HUES6 (cell line): ENCODE data around the gene NUDT4B.
"Not testable (repeated sequence)": the region's sequence is repeated elsewhere in the genome, so short reads cannot be mapped to it uniquely, and the experiment has no call there.

Experiments used
- H3K27ac ChIP-seq: 2 replicates; pipeline ENCODE4 v1.7.0; 2013; ENCODE audit warnings: low read depth, mild to moderate bottlenecking, low read length, inconsistent platforms
- H3K27me3 ChIP-seq: 2 replicates; pipeline ENCODE4 v1.6.1; 2013; ENCODE audit warnings: low read length; ENCODE audit not compliant: control insufficient read depth, insufficient read depth
- H3K36me3 ChIP-seq: 2 replicates; pipeline ENCODE4 v1.6.1; 2013; ENCODE audit warnings: low read length; ENCODE audit not compliant: control insufficient read depth, insufficient read depth
- H3K4me1 ChIP-seq: 2 replicates; pipeline ENCODE4 v1.6.1; 2013; ENCODE audit warnings: low read length; ENCODE audit not compliant: control insufficient read depth, insufficient read depth
- H3K4me3 ChIP-seq: 2 replicates; pipeline ENCODE4 v1.5.1; 2013; ENCODE audit warnings: low read depth, low read length
- H3K9ac ChIP-seq: one replicate; pipeline ENCODE4 v1.6.1; 2013; ENCODE audit warnings: mild to moderate bottlenecking, low read length
- H3K9me3 ChIP-seq: 2 replicates; pipeline ENCODE4 v1.6.1; 2013; ENCODE audit warnings: low read depth, low read length; ENCODE audit not compliant: control insufficient read depth, insufficient read depth

NUDT4B gene

GRCh38 chr1:148748563-148749334 is at the start of gene NUDT4B:
NUDT4B (plus strand) TSS chr1:148748774; CDS start chr1:148748953, 179 bp downstream.
- not testable (repeated sequence) for H3K36me3 ChIP-seq, H3K9ac ChIP-seq, H3K27ac ChIP-seq, H3K9me3 ChIP-seq, H3K4me1 ChIP-seq, H3K27me3 ChIP-seq, H3K4me3 ChIP-seq

DNA sequence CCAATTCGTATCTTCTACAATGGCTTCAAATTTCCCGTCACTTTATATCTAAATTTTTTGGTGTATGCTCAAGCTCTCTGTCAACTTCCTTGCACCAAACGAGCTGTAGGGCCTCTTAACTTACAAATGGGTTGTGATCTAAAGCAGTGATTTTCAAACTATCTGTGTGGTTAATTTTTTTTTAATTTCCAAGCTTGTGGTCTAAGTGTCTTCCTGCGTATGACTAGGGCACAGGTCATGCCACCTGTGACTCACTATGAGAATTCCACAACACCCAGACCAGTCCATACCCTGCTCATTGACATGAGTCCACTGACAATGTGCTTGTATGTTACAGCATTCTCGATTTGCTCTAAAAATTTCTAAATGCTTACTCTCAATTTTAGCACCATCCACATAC is 49.2 kb upstream of the NUDT4B start:
- H3K27ac ChIP-seq, H3K4me3 ChIP-seq, H3K27me3 ChIP-seq, H3K9me3 ChIP-seq, H3K4me1 ChIP-seq, H3K9ac ChIP-seq, H3K36me3 ChIP-seq: not testable (repeated sequence)

DNA sequence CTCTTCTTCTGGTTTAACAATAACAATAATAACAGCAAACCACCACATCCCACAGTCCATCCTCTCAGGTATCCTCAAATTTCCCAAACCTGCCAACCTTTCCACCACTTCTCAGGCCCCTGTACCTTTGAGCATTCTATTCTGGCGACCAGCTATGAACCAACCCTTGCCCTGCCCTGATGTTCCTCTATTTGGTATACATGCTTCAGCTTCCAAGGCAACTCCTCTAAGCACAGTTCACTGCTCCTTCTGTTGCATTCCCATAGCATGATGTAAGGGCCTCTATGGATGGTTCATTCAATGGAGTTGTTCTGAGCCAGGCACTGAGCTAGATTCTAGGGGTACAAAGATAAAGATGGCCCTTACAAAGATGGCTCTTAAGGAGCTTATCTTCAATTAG is 46.3 kb upstream of the NUDT4B start:
- H3K27ac ChIP-seq, H3K9me3 ChIP-seq, H3K9ac ChIP-seq, H3K27me3 ChIP-seq, H3K4me3 ChIP-seq, H3K36me3 ChIP-seq, H3K4me1 ChIP-seq: not testable (repeated sequence)

GRCh38 chr1:148703973-148704591 is 44.5 kb upstream of the NUDT4B start:
- H3K4me1 ChIP-seq, H3K9ac ChIP-seq, H3K27ac ChIP-seq, H3K9me3 ChIP-seq, H3K27me3 ChIP-seq, H3K4me3 ChIP-seq, H3K36me3 ChIP-seq: not testable (repeated sequence)

GRCh38 chr1:148705316-148705948 is 43.1 kb upstream of the NUDT4B start:
- not testable (repeated sequence) for H3K9ac ChIP-seq, H3K36me3 ChIP-seq, H3K9me3 ChIP-seq, H3K27ac ChIP-seq, H3K4me1 ChIP-seq, H3K27me3 ChIP-seq, H3K4me3 ChIP-seq

DNA sequence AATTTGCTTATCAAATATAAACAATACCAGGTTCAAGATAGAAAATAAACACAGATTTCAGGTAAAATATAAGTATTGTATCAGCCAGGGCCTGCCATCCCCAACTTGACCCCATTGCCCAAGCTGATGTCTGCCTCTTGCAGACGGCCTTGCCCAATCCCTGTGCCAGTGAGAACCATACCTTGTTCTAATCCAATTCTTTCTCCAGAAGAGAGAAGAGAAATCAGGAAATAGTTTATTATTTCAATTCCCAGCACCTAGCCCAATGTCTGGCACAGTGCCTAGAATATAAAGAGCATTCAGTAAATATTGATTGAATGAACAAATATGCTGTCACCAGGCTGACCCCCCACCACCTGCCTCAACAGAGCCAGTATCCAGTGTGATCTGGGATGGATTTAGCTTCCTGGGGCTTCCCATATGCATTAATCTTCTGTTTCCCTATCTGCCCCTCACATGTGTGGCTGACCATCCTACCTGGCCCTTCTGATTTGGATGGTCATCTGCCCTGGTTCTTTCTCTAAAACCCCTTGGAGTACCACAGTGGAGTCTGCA is 39.7 kb upstream of the NUDT4B start:
- H3K4me1 ChIP-seq, H3K27me3 ChIP-seq, H3K9me3 ChIP-seq, H3K4me3 ChIP-seq, H3K36me3 ChIP-seq, H3K9ac ChIP-seq, H3K27ac ChIP-seq: not testable (repeated sequence)

GRCh38 chr1:148710772-148711523 is 37.6 kb upstream of the NUDT4B start:
- H3K36me3 ChIP-seq, H3K27me3 ChIP-seq, H3K4me1 ChIP-seq, H3K4me3 ChIP-seq, H3K9ac ChIP-seq, H3K9me3 ChIP-seq, H3K27ac ChIP-seq: not testable (repeated sequence)

GRCh38 chr1:148712353-148712752 is 36.2 kb upstream of the NUDT4B start:
- not testable (repeated sequence) for H3K27me3 ChIP-seq, H3K36me3 ChIP-seq, H3K4me3 ChIP-seq, H3K4me1 ChIP-seq, H3K27ac ChIP-seq, H3K9ac ChIP-seq, H3K9me3 ChIP-seq

- H3K36me3 ChIP-seq, H3K27ac ChIP-seq, H3K4me3 ChIP-seq, H3K4me1 ChIP-seq, H3K9ac ChIP-seq, H3K27me3 ChIP-seq, H3K9me3 ChIP-seq: not testable (repeated sequence)
These were observed 33.1 kb upstream of the NUDT4B start for GRCh38 chr1:148715518-148715917.

GRCh38 chr1:148716966-148717520 is 31.5 kb upstream of the NUDT4B start:
- not testable (repeated sequence) for H3K9me3 ChIP-seq, H3K27ac ChIP-seq, H3K9ac ChIP-seq, H3K4me3 ChIP-seq, H3K36me3 ChIP-seq, H3K4me1 ChIP-seq, H3K27me3 ChIP-seq
